Brain pericyte (primary cell): ENCODE data around the gene ITGA7.

ENCODE experiments used
- DNase-seq: peaks from one replicate; pipeline ENCODE4 v3.0.0-alpha.2; 2012; ENCODE audit warnings: low read depth, low spot score

ITGA7 gene

GRCh38 chr12:55707841-55708694 is at the start of gene ITGA7:
Gene ITGA7 (minus strand): TSS chr12:55707904. CDS start chr12:55707682, 222 bp downstream.
- DNase-seq: no peak

DNA sequence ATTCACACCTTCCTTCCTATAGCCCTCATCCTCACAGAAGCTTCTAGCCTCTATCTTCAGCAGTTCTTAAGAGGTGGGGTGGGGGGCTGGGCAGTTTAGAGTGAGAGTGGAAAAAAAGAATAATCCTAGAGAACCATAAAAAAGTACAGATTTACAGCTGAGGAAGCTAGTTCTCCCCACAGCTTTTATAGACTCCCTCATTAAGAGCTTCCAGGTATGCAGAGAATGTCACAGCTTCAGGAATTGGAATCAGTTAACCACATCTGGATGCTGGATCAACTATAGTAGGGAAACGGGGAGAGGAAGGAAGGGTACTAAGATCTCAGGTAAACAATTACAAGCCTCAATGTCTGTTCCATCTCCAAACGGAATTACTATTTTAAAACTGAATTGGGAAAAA is 47.5 kb upstream of the ITGA7 start:
- DNase-seq: no peak

- no peak for DNase-seq
Measured at GRCh38 chr12:55748230-55748993, 40.7 kb upstream of the ITGA7 start.

GRCh38 chr12:55746913-55747231 is 39.2 kb upstream of the ITGA7 start:
- DNase-seq: no peak

DNA sequence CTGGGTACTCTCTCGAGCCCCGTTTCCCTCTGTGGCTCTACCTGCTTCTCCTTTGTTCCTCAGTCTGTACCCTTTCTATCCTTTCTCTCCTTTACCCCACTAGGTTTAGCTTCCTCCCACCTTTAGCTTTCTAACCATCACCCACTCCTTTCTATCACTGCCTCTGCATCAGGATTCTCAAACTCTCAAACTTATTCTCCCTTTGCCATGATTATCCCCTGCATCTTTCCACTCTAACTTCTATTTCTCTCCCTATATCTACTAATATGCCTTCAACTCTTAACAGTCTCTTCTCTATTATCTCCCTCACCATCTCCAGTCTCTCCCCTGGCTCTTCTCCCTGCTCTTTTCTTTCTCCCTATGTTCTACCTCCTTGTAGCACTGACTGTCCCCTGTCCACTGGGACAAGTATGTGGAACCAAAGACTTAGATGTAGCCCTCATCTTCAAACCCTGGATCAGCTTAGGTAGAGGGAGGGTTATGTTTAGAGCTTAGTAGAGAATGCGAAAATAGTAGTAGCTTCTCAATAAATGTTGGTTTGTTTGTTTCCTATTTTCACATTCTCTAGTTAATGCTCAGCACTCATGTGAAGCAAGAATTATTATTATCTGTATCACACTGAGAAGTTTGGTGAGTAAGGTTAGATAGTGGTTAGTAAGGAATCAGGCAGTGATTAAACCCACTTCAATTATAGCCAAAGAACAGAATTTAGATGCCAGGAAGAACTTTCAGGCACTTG is 38.6 kb upstream of the ITGA7 start:
- no peak for DNase-seq

GRCh38 chr12:55745361-55746173 is 37.9 kb upstream of the ITGA7 start:
- DNase-seq: no peak

DNA sequence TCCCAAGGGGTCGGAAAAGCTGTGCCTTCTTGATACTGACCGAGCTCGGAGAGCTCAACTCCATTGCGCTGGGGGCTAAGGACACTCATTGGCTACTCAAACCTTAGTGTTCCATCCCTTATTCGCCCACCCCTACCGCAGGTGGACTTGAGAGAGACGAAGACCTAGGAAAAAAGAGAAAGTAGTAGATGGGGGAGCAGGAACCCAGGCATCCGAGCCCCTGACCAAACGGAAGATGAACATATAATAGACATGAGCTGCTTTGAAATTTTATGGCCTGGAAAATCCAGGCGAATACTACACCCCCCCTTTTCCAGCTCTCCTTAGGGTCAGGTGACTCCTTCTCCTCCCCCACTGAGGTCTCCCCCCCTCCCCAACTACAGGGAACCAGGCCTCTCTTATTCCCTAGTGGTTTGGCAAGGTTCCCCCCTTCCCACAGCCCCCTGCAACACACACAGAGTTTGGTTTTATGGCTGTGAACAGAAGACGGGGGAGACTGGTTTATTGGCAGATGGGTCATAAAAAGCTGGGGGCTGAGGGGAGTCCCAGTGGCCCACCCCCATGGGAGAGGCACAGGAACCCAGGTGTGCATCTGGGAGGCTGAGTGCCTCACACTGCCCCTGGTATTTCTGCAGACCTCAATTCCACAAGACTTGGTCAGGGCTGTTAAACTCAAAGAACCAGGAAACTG is 36.8 kb upstream of the ITGA7 start:
- DNase-seq: no peak

DNA sequence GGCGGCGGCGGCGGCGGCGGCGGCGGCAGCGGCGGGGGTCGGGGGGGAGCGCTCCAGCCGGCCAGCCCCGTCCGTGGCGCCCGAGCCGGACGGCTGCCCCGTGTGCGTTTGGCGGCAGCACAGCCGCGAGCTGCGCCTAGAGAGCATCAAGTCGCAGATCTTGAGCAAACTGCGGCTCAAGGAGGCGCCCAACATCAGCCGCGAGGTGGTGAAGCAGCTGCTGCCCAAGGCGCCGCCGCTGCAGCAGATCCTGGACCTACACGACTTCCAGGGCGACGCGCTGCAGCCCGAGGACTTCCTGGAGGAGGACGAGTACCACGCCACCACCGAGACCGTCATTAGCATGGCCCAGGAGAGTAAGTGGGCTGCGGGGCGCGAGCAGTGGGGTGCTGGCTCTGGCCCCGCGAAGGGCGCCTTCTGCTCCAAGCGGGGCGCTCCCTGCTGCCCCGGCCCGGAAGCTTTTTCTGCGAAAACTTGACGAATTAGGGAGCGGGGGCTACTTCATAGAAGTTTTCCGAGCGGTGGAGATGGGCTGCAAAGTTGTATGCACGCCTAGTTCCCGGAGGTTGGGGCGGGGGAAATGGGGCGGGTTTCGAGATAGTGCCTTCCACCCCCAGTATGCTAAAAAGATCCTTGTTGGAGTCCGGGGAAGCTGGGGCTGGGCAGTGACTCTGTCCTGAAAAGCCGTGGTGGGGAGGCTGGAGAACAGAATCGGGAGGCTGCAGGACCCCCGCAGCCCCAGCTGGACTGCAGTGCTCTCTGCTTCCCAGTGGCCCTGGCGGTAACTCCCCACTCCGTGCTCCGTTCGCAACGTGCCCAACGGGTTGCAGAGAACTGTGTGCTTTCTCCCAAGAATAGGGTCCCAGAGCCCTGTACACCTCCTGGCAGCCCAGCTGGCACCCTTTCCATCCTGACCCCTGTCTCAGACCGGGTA is 36.0 kb upstream of the ITGA7 start:
- no peak for DNase-seq

- DNase-seq: no peak
Measured at GRCh38 chr12:55742719-55743405, 35.2 kb upstream of the ITGA7 start, which contains the start of gene GDF11. Gene GDF11 (plus strand): TSS chr12:55743122. CDS start chr12:55743317, 195 bp downstream.

GRCh38 chr12:55741931-55742680 is 34.4 kb upstream of the ITGA7 start:
- DNase-seq: no peak

DNA sequence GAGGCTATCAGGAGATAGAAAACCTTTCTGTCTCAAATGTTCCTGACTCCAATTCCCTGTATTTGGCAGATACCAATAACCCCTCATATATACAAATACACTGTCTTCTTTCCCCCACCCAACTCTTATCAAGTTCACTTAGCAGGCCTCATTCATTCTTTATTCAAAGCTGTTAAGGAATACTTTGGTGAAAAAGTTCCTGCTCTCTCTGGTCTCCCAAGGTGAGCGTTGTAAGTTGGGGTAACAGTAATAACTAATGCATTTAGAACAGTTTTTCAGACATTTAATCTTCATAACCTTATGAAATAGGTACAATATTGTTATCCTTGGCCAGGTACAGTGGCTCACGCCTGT is 31.3 kb upstream of the ITGA7 start:
- no peak for DNase-seq

GRCh38 chr12:55738123-55739024 is 30.7 kb upstream of the ITGA7 start:
- DNase-seq: no peak

- DNase-seq: no peak
Measured at GRCh38 chr12:55737581-55738122, 29.9 kb upstream of the ITGA7 start.

- no peak for DNase-seq
Measured at GRCh38 chr12:55736780-55737580, 29.3 kb upstream of the ITGA7 start.

- DNase-seq: no peak
Measured at GRCh38 chr12:55736076-55736475, 28.4 kb upstream of the ITGA7 start.

GRCh38 chr12:55734595-55734994 is 26.9 kb upstream of the ITGA7 start:
- no peak for DNase-seq
